Activated CD4-positive, alpha-beta T cell treated with anti-CD3 and anti-CD28 coated beads, Interleukin-2, amount 50 U/mL, for 48 hours (primary cell): Measurements from ENCODE around the gene SARS1.
A peak's percentile ranks its signal among the peaks of the same experiment; 100 is the strongest.

Experiments used
- DNase-seq, 2 experiments: peaks; one replicate each; pipeline ENCODE4 v3.0.0-alpha.2; 2020

SARS1 gene

DNA sequence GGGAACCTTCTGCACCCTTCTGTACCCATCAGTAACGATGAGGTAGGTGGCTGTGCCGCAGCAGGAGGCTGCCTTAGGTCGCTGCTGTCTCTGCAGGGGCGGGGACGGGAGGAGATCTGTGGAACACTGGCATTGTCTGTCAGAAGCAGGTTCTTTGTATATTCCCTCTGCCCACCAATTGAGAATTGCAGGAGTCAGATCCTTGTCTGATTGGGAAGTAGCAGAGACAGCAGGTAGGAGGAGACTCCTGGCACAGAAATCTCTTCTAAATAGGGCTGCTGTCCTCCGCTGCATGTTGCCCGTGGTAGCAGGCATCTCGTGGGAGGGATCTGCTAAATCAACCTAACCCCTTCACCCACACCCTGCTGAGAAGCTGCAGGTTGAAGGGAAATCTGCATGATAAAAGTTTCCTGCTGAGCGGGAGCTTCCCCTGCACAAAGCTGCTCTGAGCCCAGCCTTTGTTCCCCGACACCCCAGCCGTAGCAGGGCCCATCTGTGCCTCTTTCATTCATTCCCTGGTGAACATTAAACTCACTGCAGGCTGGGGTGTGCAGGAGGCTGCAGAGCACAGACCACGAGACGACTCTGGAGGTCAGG, 15.9 kb downstream of the SARS1 start:
- no peak for DNase-seq

DNA sequence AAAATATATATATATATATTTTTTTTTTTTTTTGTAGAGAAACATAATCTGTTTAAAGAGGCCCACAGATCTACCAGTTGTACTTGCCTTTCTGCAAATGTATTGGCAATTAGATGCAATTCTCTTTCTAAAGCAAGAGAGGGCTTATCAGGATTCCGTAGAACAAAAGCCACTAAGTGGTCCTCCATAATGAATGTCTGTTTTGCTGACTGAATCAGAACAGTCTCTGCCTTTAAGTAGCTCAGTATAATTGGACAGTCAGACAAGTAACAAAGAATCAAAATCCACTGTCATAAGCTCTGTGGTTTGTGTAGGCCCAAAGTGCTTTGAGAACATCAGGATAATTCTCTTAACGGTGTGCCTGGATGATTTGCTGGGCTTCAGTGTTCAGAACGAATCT, 17.3 kb downstream of the SARS1 start:
- DNase-seq: no peak

DNA sequence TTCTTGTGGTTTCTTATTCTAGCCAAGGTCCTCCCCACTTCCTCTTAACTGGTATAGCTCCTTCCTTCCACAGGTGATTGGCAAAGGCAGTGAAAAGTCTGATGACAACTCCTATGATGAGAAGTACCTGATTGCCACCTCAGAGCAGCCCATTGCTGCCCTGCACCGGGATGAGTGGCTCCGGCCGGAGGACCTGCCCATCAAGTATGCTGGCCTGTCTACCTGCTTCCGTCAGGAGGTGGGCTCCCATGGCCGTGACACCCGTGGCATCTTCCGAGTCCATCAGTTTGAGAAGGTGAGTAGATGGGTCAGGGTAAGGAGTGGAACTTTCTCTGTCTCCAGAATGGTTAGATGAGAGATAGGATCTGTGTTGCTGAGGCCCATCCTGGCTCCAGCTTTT, 21.4 kb downstream of the SARS1 start:
- DNase-seq: no peak

DNA sequence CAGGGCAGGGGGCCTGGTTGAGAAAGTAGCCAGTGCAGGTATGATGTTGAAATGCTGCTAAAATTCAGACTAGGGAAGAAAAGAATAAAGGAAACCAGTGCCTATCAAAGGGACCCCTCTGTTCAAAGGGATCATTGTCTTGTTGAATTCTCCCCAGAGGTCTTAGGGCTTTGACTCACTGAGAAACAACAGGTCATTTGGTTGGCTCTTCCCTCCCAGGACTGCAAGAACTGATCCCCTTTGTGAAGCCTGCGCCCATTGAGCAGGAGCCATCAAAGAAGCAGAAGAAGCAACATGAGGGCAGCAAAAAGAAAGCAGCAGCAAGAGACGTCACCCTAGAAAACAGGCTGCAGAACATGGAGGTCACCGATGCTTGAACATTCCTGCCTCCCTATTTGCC, 23.8 kb downstream of the SARS1 start:
- DNase-seq: no peak

DNA sequence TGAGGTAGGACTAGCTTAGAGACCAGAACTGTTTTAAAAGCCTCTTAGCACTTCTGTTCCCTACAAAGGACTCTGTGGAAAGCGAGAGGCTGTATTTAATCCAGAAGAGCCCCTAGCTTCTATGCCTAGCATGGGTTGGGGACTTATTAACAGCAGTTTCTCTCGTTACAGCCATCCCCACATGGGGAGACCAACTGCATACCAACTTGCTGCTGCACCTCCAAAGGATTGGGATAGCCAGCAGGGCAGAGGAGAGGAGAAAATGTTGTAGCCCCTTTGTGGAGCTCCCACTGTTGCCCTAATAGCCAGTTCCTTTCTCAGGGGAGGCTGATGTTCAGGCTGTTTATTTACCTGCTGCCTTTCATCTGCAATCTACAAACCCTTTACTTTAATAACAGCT, 24.7 kb downstream of the SARS1 start:
- DNase-seq: no peak

DNA sequence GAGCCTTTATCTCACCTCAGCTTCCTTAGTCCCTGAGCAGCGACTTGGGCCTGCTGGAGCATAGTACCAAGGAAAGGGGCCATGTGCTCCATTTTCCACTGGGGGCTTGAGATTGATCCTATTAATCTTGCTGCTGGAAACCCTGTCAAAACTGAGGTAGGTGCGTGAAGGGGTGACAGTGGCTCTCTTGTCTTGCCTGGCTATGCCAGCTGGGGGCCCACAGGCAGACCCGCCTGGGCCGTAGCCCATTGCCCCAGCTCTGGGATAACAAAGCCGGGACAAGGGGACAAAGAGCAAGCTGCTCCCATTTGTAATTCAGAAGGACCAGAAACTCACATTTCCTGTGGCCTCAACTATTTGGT, 25.3 kb downstream of the SARS1 start:
- no peak for DNase-seq

DNA sequence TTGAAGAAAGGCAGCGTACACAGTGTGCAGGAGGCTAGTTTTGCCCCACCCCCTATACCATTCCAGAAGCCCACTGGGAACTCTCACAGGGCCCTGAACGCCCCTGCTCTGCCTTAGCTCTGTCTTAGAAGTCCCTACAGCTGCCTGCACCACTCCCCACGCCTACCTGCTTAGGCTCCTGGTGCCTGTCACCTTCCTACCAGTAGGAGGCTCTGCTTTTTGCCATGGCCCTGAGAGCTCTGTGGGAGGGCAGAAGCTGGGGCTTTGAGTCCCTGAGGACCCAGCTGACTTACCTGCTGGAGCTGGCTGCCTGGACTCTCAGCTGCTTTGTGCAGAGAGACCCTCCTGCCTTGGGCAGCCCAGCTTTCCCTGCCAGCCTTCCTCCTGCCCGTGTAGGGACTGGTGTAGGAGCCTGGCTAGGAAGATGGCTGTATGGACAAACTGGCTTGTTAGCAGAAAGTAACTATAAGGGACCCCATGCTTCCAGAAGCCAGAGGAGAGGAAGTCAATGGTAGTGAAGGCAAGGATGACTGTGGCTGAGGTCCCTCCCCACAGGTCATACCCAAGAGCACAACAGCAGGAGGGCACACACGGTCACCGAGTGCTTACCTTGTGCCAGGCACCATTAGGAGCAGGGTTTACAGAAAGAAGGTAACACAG, 25.8 kb downstream of the SARS1 start:
- peak in 1 of 2 experiments; percentile 36 for DNase-seq

DNA sequence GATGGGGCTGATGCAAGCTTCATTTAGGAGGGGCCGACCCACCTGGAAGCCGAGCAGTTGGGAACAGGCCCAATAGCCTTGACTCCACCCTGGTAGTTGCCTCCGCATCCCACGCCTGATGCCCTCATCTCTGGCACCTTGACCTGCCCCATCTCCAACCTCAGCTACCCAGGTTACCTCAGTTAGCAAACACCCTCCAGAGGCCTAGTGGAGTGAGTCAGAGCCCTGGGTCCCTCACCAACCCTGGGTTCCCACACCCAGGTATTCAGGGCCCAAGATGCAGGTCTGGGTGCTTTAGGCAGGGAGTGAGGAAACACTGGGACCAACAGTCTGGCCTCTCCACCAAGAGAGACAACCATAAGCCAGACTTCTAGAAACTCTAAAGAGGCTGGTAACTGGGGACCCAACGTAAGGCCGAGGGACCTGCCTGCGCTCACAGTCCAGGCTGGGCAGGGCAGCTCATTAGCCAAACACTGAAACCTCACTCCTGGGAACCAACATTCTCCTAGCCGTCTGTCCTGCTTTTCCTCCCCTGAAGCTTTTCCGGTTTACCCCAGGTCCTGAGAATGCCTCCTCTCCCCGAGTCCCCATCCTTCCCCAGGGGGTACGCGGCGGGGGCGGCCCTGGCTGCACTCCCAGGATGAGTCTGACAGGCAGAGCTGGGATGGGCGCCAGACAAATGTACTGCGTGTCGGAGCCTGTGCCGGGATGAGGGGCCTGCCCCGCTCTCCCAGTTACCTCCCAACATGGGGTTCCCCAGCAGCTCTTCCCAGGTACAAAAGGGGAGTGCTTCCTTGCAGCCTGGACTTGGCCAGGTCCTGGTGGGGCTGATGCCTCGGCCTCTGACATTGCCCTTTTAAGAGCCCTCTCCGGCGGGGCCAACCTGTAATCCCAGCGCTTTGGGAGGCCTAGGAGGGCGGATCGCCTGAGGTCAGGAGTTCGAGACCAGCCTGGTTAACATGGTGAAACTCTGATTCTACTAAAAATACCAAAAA, 26.7 kb downstream of the SARS1 start:
- DNase-seq: peak in 1 of 2 experiments; percentile 36

DNA sequence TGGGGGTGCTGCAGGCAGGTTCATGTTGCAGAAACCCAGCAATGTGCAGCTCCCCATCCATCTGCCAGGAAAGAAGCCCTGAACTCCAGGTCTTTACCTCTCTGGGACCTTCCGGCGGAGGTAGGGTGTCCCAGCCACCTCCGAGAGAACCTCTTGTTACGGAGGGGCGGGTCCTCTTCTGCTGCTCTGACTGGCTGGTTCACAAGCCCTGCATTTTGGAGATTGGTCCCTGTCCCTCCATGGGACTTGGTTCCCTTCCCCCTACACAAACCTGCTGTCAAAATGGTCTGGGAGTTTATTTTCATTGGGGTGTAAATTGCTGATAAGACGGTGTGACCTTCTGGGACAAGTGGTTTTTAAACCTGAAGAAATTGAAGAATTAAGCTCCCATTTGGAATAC, 27.6 kb downstream of the SARS1 start:
- no peak for DNase-seq

DNA sequence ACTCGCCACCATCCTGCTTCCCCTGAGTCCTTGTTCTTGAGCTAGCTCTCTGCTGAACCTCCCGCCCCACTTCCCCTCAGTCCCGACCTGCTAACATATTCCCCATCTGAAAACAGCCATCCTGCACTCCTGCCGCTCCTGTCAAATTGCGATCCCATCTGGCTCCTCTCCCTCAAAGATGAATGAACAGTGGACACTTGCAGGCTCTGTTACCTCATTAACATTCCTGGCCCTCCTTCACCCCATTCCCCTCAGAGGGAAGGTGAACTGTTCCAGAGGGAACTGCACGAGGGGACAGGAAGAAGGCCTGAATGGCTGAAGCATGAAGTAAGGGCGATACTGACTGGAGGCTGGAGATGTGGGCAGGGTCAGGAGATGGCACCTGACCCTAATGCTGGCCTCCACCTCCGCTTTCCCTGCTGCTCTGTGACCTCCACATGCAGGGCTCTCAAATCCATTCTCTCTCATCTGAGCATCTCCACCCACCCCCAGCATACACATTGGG, 28.2 kb downstream of the SARS1 start:
- no peak for DNase-seq

DNA sequence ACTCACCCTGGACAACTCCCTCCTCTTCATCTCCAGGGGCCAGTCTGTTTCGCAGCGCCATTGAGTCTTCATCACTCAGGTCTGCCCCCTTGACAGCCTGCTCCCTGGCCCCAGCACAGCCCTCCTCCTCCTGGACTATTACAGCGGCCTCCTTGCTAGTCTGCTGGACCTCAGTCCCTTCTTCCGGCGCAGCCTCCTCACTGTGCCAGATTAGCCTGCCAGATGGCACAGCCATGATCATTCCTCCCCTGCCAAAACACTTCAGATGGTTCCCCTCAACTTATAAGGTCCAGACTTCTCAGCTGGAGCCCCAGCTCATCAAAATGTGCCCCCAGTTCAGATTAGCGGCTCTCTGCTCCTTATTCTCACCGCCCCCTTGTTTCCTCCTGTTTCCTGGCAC, 28.7 kb downstream of the SARS1 start:
- no peak for DNase-seq

DNA sequence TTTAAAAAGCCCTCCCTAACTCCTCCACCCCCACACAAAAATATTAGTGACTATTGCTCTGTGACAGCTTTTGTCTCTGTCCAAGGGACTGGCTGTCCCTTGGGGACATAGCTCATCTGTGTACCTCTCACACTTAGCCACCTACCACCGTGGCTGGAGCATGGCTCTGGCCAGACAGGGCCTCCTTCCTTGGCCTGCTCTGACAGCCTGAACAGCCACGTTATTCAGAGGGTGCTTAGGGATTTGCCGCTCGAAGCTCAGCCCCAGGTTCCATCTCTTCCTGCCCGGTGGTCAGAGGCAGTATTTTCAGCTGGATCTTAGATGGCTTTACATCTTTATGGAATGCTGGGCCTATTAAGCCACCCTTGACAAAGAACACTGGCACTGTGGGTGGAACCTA, 29.5 kb downstream of the SARS1 start:
- DNase-seq: no peak

DNA sequence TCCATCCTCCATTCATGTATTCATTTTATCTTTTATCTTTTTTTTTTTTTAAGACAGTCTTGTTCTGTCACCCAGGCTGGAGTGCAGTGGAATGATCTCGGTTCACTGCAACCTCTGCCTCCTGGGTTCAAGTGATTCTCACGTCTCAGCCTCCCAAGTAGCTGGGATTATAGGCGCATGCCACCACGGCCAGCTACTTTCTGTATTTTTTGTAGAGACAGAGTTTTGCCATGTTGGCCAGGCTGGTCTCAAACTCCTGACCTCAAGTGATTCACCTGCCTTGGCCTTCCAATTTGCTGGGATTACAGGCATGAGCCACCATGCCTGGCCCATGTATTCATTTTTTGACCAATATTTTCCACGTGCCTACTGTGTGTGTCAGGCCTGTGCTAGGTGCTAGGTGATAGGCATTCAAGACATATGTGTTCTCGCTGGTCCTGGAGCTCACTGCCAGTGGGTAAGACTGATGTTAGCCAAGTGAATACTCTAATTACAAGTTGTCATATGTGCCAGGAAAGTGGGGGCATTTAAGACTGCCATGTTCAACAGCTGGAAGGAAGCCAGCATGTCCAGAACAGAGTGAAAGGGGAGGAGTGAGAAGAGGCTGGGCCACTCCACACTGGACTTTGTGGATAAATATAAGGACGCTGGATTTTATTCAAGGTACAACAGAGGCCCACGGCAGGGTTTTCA, 30.3 kb downstream of the SARS1 start:
- DNase-seq: no peak

DNA sequence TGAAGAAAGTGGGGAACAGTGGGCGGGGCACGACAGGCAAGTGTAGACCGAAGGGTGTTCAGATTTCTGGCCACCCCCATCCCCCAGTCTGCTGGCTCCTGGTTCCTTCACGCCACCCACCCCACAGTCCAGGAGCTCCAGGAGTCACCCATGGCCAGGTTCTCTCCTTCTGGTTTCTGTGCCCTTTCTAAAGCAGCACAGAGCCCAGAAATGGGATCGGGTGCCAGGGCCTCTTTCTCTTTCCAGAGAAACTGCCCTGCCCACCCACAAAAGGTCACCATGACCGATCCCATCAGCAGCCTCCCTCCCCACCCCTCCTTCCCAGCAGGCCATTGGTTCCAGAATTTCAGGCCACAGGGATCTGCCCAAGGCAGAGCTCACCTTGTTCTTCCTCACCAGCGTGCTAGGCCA, 32.4 kb downstream of the SARS1 start:
- DNase-seq: no peak

DNA sequence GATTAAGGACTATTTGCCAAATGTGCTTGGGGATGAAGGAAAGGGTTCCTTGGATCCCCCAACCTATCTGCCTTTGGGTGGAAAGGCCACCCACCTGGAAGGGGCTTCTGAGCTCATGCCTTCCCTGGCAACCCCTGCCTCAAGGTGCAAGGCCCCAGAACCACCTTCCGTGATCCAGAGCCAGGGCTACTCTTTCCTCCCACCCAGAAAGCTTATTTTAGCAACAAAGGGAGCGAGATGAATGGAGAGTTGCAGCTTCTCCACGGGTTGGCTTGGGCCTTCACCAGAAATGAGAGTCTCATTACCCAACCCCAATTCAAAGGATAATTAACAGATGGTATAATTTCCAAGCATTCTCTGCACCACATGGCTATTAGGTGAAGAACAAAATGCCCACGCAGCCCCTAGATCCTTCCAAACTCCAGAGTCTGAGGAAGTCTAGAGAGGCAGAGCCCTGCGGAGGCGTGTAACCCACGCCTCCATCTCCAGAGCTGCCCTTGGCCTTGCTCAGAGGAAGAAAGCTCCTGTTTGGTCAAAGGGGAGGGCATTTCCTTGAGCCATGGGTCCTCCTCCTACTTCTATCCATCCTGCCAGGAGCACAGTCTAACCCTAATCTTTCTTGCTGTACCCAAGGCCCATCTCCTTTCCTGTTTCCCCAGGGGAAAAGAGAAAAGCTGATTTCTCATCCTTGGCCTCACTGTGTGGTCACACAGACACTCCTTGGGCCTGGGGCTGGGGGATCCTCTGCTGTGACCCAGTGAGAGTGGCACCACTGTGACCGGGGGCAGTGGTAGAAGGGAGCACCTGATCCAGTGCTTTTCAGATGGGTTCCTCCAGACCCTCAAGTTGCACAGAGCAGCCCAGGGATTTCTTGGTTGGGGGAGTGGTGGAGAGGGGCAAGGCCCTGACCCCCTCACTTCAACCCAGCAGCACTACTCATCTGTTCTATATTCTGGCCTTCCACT, 34.0 kb downstream of the SARS1 start:
- no peak for DNase-seq

DNA sequence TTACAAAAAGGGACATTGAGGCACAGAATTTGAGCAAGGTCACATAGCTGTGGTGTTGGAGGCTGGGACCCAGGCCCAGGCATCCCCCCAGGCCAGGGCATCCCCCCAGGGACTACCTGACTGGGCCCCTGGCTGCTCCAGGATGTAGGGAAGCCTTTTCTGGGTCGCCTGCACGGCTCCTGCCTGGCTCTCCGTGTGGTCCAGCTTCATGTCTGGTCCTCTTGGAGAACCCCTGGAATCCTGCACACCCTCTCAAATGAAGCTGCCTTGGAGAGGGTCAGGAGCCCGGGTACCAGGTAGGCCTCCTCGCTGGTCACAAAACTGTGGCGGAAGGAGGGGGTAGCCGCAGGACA, 34.7 kb downstream of the SARS1 start:
- DNase-seq: no peak

DNA sequence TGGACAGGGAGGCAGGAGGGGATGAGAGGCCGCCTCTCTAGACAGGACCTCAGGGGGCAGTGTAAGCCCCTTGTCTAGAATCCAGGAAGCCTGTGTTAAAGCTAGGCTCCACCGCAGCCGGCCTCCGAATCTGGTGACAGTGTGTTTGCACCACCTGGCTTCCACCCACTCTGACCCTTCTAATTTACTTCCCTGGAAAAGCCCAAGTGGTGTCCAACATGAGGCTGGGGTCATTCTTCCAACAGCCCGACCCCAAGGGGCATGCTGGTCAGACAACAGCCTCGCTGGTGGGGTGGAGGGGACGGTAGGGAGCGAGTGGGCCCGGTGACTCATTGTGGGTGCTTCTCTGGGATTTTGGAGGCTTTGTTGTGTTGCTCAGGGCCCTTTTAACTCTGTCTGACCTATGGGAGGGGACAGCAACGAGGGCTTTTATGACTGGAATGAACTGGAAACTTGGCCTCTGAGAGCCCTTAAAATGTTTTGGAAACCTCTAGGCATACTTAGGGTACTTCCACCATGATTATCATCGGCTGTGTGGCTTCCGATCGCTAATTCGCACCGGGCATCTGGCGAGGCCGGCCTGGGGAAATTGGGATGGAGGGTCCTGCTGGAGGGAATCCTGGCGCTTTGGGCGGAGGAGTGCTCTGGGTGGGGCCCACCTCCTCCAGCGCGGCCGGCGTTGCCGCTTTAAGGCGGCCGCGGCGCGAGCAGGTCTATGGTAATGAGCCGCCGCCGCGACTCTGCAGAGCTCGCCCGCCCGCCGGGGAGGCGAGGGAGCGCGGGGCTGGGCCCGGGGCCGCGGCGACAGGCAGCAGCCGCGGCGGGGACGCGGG, 35.3 kb downstream of the SARS1 start, which contains the start of gene CELSR2:
Gene CELSR2 (plus strand): TSS at position 743 of the 833 bp plus-strand sequence. CDS start 541 bp downstream, outside the sequence.
- DNase-seq: peak; percentile 61 to 65

DNA sequence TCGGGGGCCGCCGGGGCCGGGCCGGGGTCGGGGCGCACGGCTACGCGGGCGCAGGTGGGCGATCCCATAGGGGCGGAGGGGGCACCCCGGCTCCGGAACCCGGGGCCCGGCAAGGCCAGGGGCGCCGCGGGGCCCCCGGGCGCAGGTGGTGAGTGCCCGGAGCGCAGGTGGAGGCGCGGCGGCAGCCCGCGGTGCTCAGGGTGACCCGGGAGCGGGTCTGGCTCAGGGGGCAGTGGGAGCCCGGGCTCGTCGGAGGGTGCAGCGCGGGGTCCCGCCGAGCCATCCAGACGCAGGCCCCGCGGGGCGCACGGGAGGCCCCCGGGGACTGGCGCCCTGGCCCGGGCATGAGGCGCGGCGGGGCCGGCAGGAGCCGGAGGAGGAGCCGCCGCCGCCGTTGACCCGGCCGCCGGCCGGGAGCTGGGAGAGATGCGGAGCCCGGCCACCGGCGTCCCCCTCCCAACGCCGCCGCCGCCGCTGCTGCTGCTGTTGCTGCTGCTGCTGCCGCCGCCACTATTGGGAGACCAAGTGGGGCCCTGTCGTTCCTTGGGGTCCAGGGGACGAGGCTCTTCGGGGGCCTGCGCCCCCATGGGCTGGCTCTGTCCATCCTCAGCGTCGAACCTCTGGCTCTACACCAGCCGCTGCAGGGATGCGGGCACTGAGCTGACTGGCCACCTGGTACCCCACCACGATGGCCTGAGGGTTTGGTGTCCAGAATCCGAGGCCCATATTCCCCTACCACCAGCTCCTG, 36.1 kb downstream of the SARS1 start:
- no peak for DNase-seq

DNA sequence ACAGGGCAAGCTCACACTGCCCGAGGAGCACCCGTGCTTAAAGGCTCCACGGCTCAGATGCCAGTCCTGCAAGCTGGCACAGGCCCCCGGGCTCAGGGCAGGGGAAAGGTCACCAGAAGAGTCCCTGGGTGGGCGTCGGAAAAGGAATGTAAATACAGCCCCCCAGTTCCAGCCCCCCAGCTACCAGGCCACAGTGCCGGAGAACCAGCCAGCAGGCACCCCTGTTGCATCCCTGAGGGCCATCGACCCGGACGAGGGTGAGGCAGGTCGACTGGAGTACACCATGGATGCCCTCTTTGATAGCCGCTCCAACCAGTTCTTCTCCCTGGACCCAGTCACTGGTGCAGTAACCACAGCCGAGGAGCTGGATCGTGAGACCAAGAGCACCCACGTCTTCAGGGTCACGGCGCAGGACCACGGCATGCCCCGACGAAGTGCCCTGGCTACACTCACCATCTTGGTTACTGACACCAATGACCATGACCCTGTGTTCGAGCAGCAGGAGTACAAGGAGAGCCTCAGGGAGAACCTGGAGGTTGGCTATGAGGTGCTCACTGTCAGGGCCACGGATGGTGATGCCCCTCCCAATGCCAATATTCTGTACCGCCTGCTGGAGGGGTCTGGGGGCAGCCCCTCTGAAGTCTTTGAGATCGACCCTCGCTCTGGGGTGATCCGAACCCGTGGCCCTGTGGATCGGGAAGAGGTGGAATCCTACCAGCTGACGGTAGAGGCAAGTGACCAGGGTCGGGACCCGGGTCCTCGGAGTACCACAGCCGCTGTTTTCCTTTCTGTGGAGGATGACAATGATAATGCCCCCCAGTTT, 36.9 kb downstream of the SARS1 start:
- no peak for DNase-seq
